NCI-H226 (cell line): ENCODE measurements around the gene SSB.
A peak's percentile ranks its signal among the peaks of the same experiment; 100 is the strongest.
"Not testable (repeated sequence)": the region's sequence is repeated elsewhere in the genome, so short reads cannot be mapped to it uniquely, and the experiment has no call there.

Source experiments
- DNase-seq: peaks from one replicate; pipeline ENCODE4 v3.0.0-alpha.2; 2015

SSB gene

GRCh38 chr2:169838743-169839489, 40.2 kb downstream of the SSB start:
- DNase-seq = no peak

GRCh38 chr2:169839954-169840746, 41.5 kb downstream of the SSB start:
- DNase-seq = peak; percentile 16

GRCh38 chr2:169840747-169841142, 42.1 kb downstream of the SSB start:
- DNase-seq = no peak

- not testable (repeated sequence) for DNase-seq
Measured at GRCh38 chr2:169841625-169842024, 43.0 kb downstream of the SSB start.

GRCh38 chr2:169845016-169845415, 46.3 kb downstream of the SSB start:
- DNase-seq = no peak

GRCh38 chr2:169848959-169849693, 50.5 kb downstream of the SSB start:
- not testable (repeated sequence) for DNase-seq

GRCh38 chr2:169849710-169850109, 51.0 kb downstream of the SSB start:
- no peak for DNase-seq

GRCh38 chr2:169853041-169853668, 54.5 kb downstream of the SSB start:
- DNase-seq = no peak

GRCh38 chr2:169855281-169856258, 56.9 kb downstream of the SSB start:
- not testable (repeated sequence) for DNase-seq

- no peak for DNase-seq
Measured at GRCh38 chr2:169859423-169859822, 60.8 kb downstream of the SSB start.

GRCh38 chr2:169860149-169860548, 61.5 kb downstream of the SSB start:
- DNase-seq = no peak
